Suprapubic skin (tissue), 4 donors: Measurements from ENCODE around the gene HIVEP1.

Source experiments
- CTCF ChIP-seq, 2 donors: fragments of 200-600 bp in 1 of 2; fragments of 450-650 bp in 1 of 2; sonication (generic) in 1 of 2; IDR thresholded peaks; one replicate each; pipeline ENCODE4 v1.5.1; 2016 to 2019; ENCODE audit warnings: antibody characterized with exemption in 2 of 2, mild to moderate bottlenecking in 1 of 2, moderate library complexity in 1 of 2
- POLR2A ChIP-seq, 2 donors: fragments of 450-650 bp; IDR thresholded peaks; one replicate each; pipeline ENCODE4 v1.6.1; 2017; ENCODE audit warnings: antibody characterized with exemption in 2 of 2, mild to moderate bottlenecking in 2 of 2, moderate library complexity in 2 of 2
- POLR2AphosphoS5 ChIP-seq, 3 donors: sonication (generic); formaldehyde crosslinking; IDR thresholded peaks; one replicate each; pipeline ENCODE4 v1.6.1; 2017; ENCODE audit warnings: antibody characterized with exemption in 3 of 3

GRCh38 chr6:12024216-12024615, 12.1 kb downstream of the HIVEP1 start:
- no peak for TF ChIP-seq CTCF (IDR thresholded peaks at IDR 0.05)
- TF ChIP-seq POLR2A (IDR thresholded peaks at IDR 0.05) = no peak
- TF ChIP-seq POLR2AphosphoS5 (IDR thresholded peaks at IDR 0.05) = no peak
